ENCODE measurements around the gene SH3BP2. TPM values are rescaled to one million over a fixed set of nuclear protein-coding genes. Genes with fewer than 3 reads are reported as not detected.
"Not testable (repeated sequence)": the region's sequence is repeated elsewhere in the genome, so short reads cannot be mapped to it uniquely, and the experiment has no call there.

The SH3BP2 gene
- total and polyA plus RNA-seq, 10 donors = 42.0 to 295 (median 237) TPM

GRCh38 chr4:2768124-2768523 lies 24.8 kb upstream of the SH3BP2 start:
- WGBS, 5 donors = 82 to 89% (median 84%) methylated on average over 9 of the region's 9 CpGs
- Histone ChIP-seq H3K36me3 (no peaks in the 10 kb centered on the region), H3K9me3 (no peaks in the 10 kb centered on the region), H3K27me3 (replicated peaks in 1 of 7) (no peaks in the 10 kb centered on the region), H3K27ac (peak overlapping the region in 2 of 8 donors; percentile 26 to 32), H3K4me1 (peaks cover 0 to 67% (median 32%) of the 10 kb centered on the region in 6 donors), H3K4me3 (no peak overlapping the region)
- intact Hi-C loops (cut with DNase I; ENCODE audit: low total_unique reads) = loop anchor here (10.0 kb wide), 2 partner anchors 47 to 87 kb away; no protein-coding TSS in a partner anchor
- DNase-seq = no peak
- TF ChIP-seq CTCF (IDR thresholded peaks at IDR 0.05 in 8 of 11, conservative IDR thresholded peaks at IDR 0.05 in 3 of 11) (no peak), POLR2A (IDR thresholded peaks at IDR 0.05) (no peak), POLR2AphosphoS5 (IDR thresholded peaks at IDR 0.05) (no peak)

GRCh38 chr4:2768921-2769336 lies 24.0 kb upstream of the SH3BP2 start:
- Histone ChIP-seq H3K4me3 (no peak overlapping the region), H3K36me3 (no peaks in the 10 kb centered on the region), H3K27me3 (replicated peaks in 1 of 7) (no peaks in the 10 kb centered on the region), H3K27ac (no peak overlapping the region), H3K4me1 (peaks cover 0 to 59% (median 27%) of the 10 kb centered on the region in 6 donors), H3K9me3 (no peaks in the 10 kb centered on the region)
- intact Hi-C loops (cut with DNase I; ENCODE audit: low total_unique reads) = loop anchor here (10.0 kb wide), 2 partner anchors 46 to 86 kb away; no protein-coding TSS in a partner anchor
- WGBS, 5 donors = 71 to 87% (median 77%) methylated on average over 15 of the region's 15 CpGs
- peak; percentile 71 for DNase-seq
- TF ChIP-seq POLR2A (IDR thresholded peaks at IDR 0.05) (no peak), POLR2AphosphoS5 (IDR thresholded peaks at IDR 0.05) (no peak), CTCF (IDR thresholded peaks at IDR 0.05 in 8 of 11, conservative IDR thresholded peaks at IDR 0.05 in 3 of 11) (no peak)

DNA sequence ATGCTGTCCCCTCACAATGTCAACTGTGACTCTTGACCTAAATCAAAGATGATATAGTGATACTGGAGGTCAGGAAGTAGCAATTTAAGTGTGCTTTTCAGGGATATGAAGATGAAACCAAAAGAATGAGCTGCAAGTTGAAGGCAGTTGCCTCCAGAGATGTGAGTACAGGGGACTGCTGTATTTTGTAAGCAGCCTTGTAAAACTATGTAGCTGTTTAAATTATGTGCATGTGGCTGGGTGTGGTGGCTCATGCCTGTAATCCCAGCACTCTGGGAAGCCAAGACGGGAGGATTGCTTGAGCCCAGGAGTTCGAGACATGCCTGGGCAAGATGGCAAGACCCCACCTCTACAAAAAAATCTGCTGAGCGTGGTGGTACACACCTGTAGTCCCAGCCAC lies 21.6 kb upstream of the SH3BP2 start:
- DNase-seq = no peak
- Histone ChIP-seq H3K4me3 (no peak overlapping the region), H3K4me1 (peaks cover 0 to 49% (median 22%) of the 10 kb centered on the region in 6 donors), H3K27ac (peak overlapping the region in 3 of 8 donors; percentile 45 to 69 (median 61)), H3K36me3 (no peaks in the 10 kb centered on the region), H3K9me3 (no peaks in the 10 kb centered on the region), H3K27me3 (replicated peaks in 1 of 7) (no peaks in the 10 kb centered on the region)
- 86 to 93% (median 90%) methylated on average over 3 of the region's 3 CpGs for WGBS, 5 donors
- intact Hi-C loops (cut with DNase I; ENCODE audit: low total_unique reads) = no loop called here
- TF ChIP-seq POLR2A (IDR thresholded peaks at IDR 0.05) (no peak), CTCF (IDR thresholded peaks at IDR 0.05 in 8 of 11, conservative IDR thresholded peaks at IDR 0.05 in 3 of 11) (no peak), POLR2AphosphoS5 (IDR thresholded peaks at IDR 0.05) (no peak)

DNA sequence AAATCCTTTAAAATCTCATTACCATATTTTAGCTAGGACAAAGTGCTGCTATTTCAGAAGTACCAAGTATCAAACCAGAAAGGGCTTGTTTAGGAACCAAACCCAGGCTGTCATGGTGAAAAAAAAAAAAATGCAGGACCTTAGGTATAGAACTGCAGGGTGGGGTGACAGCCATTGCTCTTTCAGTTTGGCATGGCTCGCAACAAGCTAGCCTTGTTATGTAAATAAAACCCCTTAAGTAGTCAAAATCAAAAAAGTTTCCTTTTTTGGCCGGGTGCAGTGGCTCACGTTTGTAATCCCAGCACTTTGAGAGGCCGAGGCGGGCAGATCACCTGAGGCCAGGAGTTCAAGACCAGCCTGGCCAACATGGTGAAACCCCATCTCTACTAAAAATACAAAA lies 12.2 kb upstream of the SH3BP2 start:
- H3K36me3 ChIP-seq; DNase-seq; intact Hi-C loops (cut with DNase I; ENCODE audit: low total_unique reads); H3K4me3 ChIP-seq; H3K27me3 ChIP-seq (replicated peaks in 1 of 7); H3K27ac ChIP-seq; H3K4me1 ChIP-seq: not testable (repeated sequence)
- peaks cover 0 to 33% (median 20%) of the 10 kb centered on the region in 8 donors for H3K9me3 ChIP-seq
- 86 to 99% (median 93%) methylated on average over 5 of the region's 5 CpGs for WGBS, 5 donors

DNA sequence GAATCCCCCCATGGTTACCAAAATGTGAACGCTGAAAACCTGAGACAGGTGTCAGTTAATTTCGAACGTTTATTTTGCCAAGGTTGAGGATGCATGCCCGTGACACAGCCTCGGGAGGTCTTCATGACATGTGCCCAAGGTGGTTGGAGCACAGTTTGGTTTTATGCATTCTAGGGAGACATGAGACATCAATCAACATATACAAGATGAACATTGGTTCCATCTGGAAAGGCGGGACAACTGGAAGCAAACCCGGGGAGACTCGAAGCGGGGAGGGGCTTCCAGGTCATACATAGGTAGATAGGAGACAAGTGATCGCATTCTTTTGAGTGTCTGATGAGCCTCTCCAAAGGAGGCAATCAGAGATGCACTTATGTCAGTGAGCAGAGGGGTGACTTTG lies 11.0 kb upstream of the SH3BP2 start:
- intact Hi-C loops (cut with DNase I; ENCODE audit: low total_unique reads) = no loop called here
- peak; percentile 12 for DNase-seq
- peaks cover 0 to 33% (median 20%) of the 10 kb centered on the region in 8 donors for H3K9me3 ChIP-seq
- H3K27ac ChIP-seq = no peak overlapping the region
- no peaks in the 10 kb centered on the region for H3K36me3 ChIP-seq
- no peak overlapping the region for H3K4me3 ChIP-seq
- peaks cover 14 to 21% (median 18%) of the 10 kb centered on the region in 6 donors for H3K4me1 ChIP-seq
- no peaks in the 10 kb centered on the region for H3K27me3 ChIP-seq (replicated peaks in 1 of 7)
- 91 to 94% (median 92%) methylated on average over 10 of the region's 10 CpGs for WGBS, 5 donors
- TF ChIP-seq POLR2AphosphoS5 (IDR thresholded peaks at IDR 0.05) (no peak), CTCF (IDR thresholded peaks at IDR 0.05 in 8 of 11, conservative IDR thresholded peaks at IDR 0.05 in 3 of 11) (no peak), POLR2A (IDR thresholded peaks at IDR 0.05) (no peak)
